Endothelial cell of umbilical vein (primary cell): ENCODE measurements around the gene WDFY3. TPM values are rescaled to one million over a fixed set of nuclear protein-coding genes. Genes with fewer than 3 reads are reported as not detected.

Experiments
- BruUV-seq: library from RNA; stranded (reverse); fragments of 400-500 nt; replicated peaks from 2 replicates; lab custom pipeline; 2021; lab: Mats Ljungman, UMichigan
- CTCF ChIA-PET: fragments of 300-600, 350-600 bp; sonication (Branson Sonifier 250); formaldehyde crosslinking; loops from one replicate; lab custom pipeline; 2021; ENCODE audit warnings: antibody characterized with exemption, inconsistent platforms; lab: Charles Lee
- POLR2A ChIA-PET: fragments of 300-600, 350-600 bp; sonication (Branson Sonifier 250); formaldehyde crosslinking; loops from one replicate; lab custom pipeline; 2021; ENCODE audit warnings: antibody characterized with exemption, inconsistent platforms; lab: Charles Lee
- DNase-seq: peaks from one replicate; pipeline ENCODE4 v3.0.0-alpha.2; 2011; ENCODE audit warnings: low read depth, low spot score
- FAIRE-seq: peaks from 2 replicates; lab custom pipeline; 2011; peaks lifted over from hg19 to GRCh38; lab: Jason Lieb, UNC
- H2AFZ ChIP-seq: 2 replicates; pipeline ENCODE4 v1.6.0; 2012; ENCODE audit warnings: low read depth, low read length, control low read depth, inconsistent platforms
- H3K27ac ChIP-seq: 2 replicates; pipeline ENCODE4 v1.5.1; 2011; ENCODE audit warnings: low read depth, mild to moderate bottlenecking, control low read depth, low read length, moderate library complexity; ENCODE audit not compliant: insufficient read depth
- H3K27me3 ChIP-seq, 2 experiments: 2 replicates each; pipeline versions ENCODE4 v1.6.0 to v1.6.1; 2011; ENCODE audit warnings: low read length in 2 of 2, mixed read lengths in 1 of 2; ENCODE audit not compliant: control insufficient read depth in 2 of 2, insufficient read depth in 2 of 2
- H3K36me3 ChIP-seq, 2 experiments: 2 replicates in 1 of 2; 3 replicates in 1 of 2; pipeline ENCODE4 v1.5.1; 2011; ENCODE audit warnings: low read length in 2 of 2, mild to moderate bottlenecking in 1 of 2, moderate library complexity in 1 of 2; ENCODE audit not compliant: control insufficient read depth in 2 of 2, insufficient read depth in 2 of 2; ENCODE audit errors: extremely low read depth in 1 of 2
- H3K4me1 ChIP-seq: 3 replicates; pipeline ENCODE4 v1.5.1; 2011; ENCODE audit warnings: mild to moderate bottlenecking, low read length; ENCODE audit not compliant: control insufficient read depth, insufficient read depth; ENCODE audit errors: extremely low read depth
- H3K4me2 ChIP-seq: 2 replicates; pipeline ENCODE4 v1.6.1; 2011; ENCODE audit warnings: low read length, control low read depth, mixed read lengths; ENCODE audit not compliant: insufficient read depth
- H3K4me3 ChIP-seq, 3 experiments: fragments of 200-600 bp in 1 of 3; sonication (generic), shearing (Covaris generic) in 1 of 3; replicated peaks in 1 of 3; 2 replicates each; pipeline ENCODE4 v1.5.1; 2011 to 2016; ENCODE audit warnings: control low read depth in 3 of 3, low read length in 3 of 3, mild to moderate bottlenecking in 2 of 3, inconsistent platforms in 1 of 3, low read depth in 1 of 3, moderate library complexity in 1 of 3; ENCODE audit not compliant: insufficient read depth in 1 of 3
- H3K79me2 ChIP-seq: 2 replicates; pipeline ENCODE4 v1.6.0; 2012; ENCODE audit warnings: low read length, inconsistent platforms; ENCODE audit not compliant: control insufficient read depth, insufficient read depth
- H3K9ac ChIP-seq: replicated peaks from 2 replicates; pipeline ENCODE3; 2011; ENCODE audit warnings: low read length, control low read depth; ENCODE audit not compliant: insufficient read depth; ENCODE audit errors: extremely low read depth
- H3K9me1 ChIP-seq: replicated peaks from 3 replicates; pipeline ENCODE4 v1.6.0; 2011; ENCODE audit warnings: mild to moderate bottlenecking, low read length; ENCODE audit not compliant: control insufficient read depth, insufficient read depth; ENCODE audit errors: extremely low read depth
- H3K9me3 ChIP-seq: replicated peaks from 2 replicates; pipeline ENCODE4 v1.5.1; 2012; ENCODE audit warnings: low read length, inconsistent platforms; ENCODE audit not compliant: control insufficient read depth, insufficient read depth
- H4K20me1 ChIP-seq: replicated peaks from 2 replicates; pipeline ENCODE3; 2011; ENCODE audit warnings: mild to moderate bottlenecking, low read length; ENCODE audit not compliant: control insufficient read depth, insufficient read depth; ENCODE audit errors: extremely low read depth
- EZH2 ChIP-seq: IDR thresholded peaks from 2 replicates; pipeline ENCODE4 v1.6.1; 2012; ENCODE audit warnings: borderline replicate concordance, low read depth, mild to moderate bottlenecking, moderate library complexity, low read length, inconsistent platforms; ENCODE audit not compliant: severe bottlenecking
- FOS ChIP-seq: IDR thresholded peaks from 2 replicates; pipeline ENCODE4 v1.6.1; 2011; ENCODE audit warnings: mild to moderate bottlenecking, low read length, moderate library complexity, borderline replicate concordance; ENCODE audit not compliant: insufficient read depth
- GATA2 ChIP-seq: IDR thresholded peaks from 2 replicates; pipeline ENCODE4 v1.7.0; 2011; ENCODE audit warnings: low read depth, mild to moderate bottlenecking, moderate library complexity, mixed read lengths, low read length; ENCODE audit not compliant: insufficient read length, insufficient read depth
- JUN ChIP-seq: IDR thresholded peaks from 2 replicates; pipeline ENCODE4 v1.6.1; 2011; ENCODE audit warnings: borderline replicate concordance, low read depth; ENCODE audit not compliant: insufficient read length, insufficient read depth
- MAX ChIP-seq: IDR thresholded peaks from 2 replicates; pipeline ENCODE4 v1.6.1; 2011; ENCODE audit not compliant: insufficient read depth, insufficient read length
- MYC ChIP-seq: IDR thresholded peaks from one replicate; pipeline ENCODE4 v1.6.1; 2011; ENCODE audit warnings: mild to moderate bottlenecking, low read depth, low read length
- POLR2A ChIP-seq: IDR thresholded peaks from 2 replicates; pipeline ENCODE4 v1.6.1; 2012; ENCODE audit warnings: low read depth, mild to moderate bottlenecking, control low read depth, low read length
- POLR2AphosphoS5 ChIP-seq: IDR thresholded peaks from 2 replicates; pipeline ENCODE4 v1.6.1; 2012; ENCODE audit warnings: low read depth, mild to moderate bottlenecking, control low read depth, low read length, moderate library complexity; ENCODE audit not compliant: insufficient read depth
- dilution Hi-C: fragments of 300-500 bp; cut with MboI; formaldehyde crosslinking; loops from one replicate; pipeline ENCODE4 v1.15.0; 2019; ENCODE audit warnings: low sequenced_read_pairs; ENCODE audit not compliant: extremely low pct_ligation_motif_present
- intact Hi-C: fragments of 100-400 bp; cut with micrococcal nuclease; formaldehyde crosslinking; loops from one replicate; pipeline ENCODE4 v1.10.0; 2022
- polyA plus RNA-seq, 4 experiments: library from polyadenylated mRNA; depleted of rRNA in 3 of 4; stranded (reverse) in 3 of 4; unstranded in 1 of 4; fragments of >200 nt; gene quantifications; 2 replicates each; pipeline versions ENCODE4 v1.2.1 to v1.2.3, GENCODE V29; 2011 to 2012; ENCODE audit warnings: missing spikeins in 1 of 4
- total RNA-seq: library from RNA; stranded (reverse); gene quantifications from 2 replicates; pipeline ENCODE4 v1.2.3, GENCODE V29; 2021
- TF ChIP-seq, protein P1 (sequence below), 2 donors: IDR thresholded peaks; 1 replicate in 1 of 2; 2 replicates in 1 of 2; pipeline ENCODE4 v1.5.1; 2011; ENCODE audit warnings: low read length in 2 of 2, mild to moderate bottlenecking in 2 of 2, moderate library complexity in 2 of 2, control low read depth in 1 of 2, inconsistent platforms in 1 of 2, low read depth in 1 of 2; ENCODE audit not compliant: insufficient read depth in 1 of 2; ENCODE audit errors: extremely low read depth in 1 of 2

WDFY3 gene
- total and polyA plus RNA-seq, 2 donors (not counting 3 experiments of a cell fraction or from before 2014, with no cell fraction given), result 37.0 to 113 TPM

- Histone ChIP-seq H3K4me2 (peak overlapping the region; percentile 1), H4K20me1 (no peaks in the 10 kb centered on the region), H3K79me2 (peaks cover 87% of the 10 kb centered on the region), H3K9me3 (no peaks in the 10 kb centered on the region), H3K27me3 (no peaks in the 10 kb centered on the region), H2AFZ (no peak overlapping the region), H3K36me3 (peaks cover 3 to 7% of the 10 kb centered on the region in 2 experiments), H3K9ac (no peak overlapping the region), H3K9me1 (no peaks in the 10 kb centered on the region), H3K27ac (no peak overlapping the region), H3K4me3 (no peak overlapping the region), H3K4me1 (peaks cover 25% of the 10 kb centered on the region)
- CTCF ChIA-PET, result interaction anchor here (0.7 kb wide), 1 partner anchor 21 kb away, joined by 3 read pairs; no protein-coding TSS in a partner anchor
- BruUV-seq, result no TSS peak
- TF ChIP-seq FOS, result no peak
- DNase-seq, result no peak
- POLR2A ChIA-PET, result no interaction called here
- intact Hi-C loops (loop anchor here (2.0 kb wide), 1 partner anchor 14 kb away; no protein-coding TSS in a partner anchor), dilution Hi-C loops (no loop called here)
- FAIRE-seq, result no peak
Measured at GRCh38 chr4:84856468-84857049, 109.9 kb downstream of the WDFY3 start.

- no peaks in the 10 kb centered on the region for H3K9me1 ChIP-seq
- ChIA-PET CTCF (no interaction called here), POLR2A (no interaction called here)
- DNase-seq, result no peak
- H3K4me3 ChIP-seq, result no peak overlapping the region
- intact Hi-C loops (loop anchor here (2.0 kb wide), 1 partner anchor 15 kb away; no protein-coding TSS in a partner anchor), dilution Hi-C loops (no loop called here)
- no peak overlapping the region for H3K4me2 ChIP-seq
- no peaks in the 10 kb centered on the region for H4K20me1 ChIP-seq
- H3K9ac ChIP-seq, result no peak overlapping the region
- FAIRE-seq, result no peak
- no peaks in the 10 kb centered on the region for H3K27me3 ChIP-seq
- no peaks in the 10 kb centered on the region for H3K9me3 ChIP-seq
- BruUV-seq, result no TSS peak
- no peak for TF ChIP-seq MYC
- no peak for TF ChIP-seq EZH2
- TF ChIP-seq MAX, result no peak
- TF ChIP-seq GATA2, result no peak
- TF ChIP-seq POLR2A, result no peak
- no peak for TF ChIP-seq POLR2AphosphoS5
- TF ChIP-seq, protein P1, sequence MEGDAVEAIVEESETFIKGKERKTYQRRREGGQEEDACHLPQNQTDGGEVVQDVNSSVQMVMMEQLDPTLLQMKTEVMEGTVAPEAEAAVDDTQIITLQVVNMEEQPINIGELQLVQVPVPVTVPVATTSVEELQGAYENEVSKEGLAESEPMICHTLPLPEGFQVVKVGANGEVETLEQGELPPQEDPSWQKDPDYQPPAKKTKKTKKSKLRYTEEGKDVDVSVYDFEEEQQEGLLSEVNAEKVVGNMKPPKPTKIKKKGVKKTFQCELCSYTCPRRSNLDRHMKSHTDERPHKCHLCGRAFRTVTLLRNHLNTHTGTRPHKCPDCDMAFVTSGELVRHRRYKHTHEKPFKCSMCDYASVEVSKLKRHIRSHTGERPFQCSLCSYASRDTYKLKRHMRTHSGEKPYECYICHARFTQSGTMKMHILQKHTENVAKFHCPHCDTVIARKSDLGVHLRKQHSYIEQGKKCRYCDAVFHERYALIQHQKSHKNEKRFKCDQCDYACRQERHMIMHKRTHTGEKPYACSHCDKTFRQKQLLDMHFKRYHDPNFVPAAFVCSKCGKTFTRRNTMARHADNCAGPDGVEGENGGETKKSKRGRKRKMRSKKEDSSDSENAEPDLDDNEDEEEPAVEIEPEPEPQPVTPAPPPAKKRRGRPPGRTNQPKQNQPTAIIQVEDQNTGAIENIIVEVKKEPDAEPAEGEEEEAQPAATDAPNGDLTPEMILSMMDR (IDR thresholded peaks at IDR 0.05; ENCODE audit: extremely low read depth in 1 of 2, insufficient read depth in 1 of 2, low read depth in 1 of 2, low read length in 2 of 2), result no peak
- TF ChIP-seq FOS, result no peak
- no peak for TF ChIP-seq JUN
- H3K79me2 ChIP-seq, result peaks cover 88% of the 10 kb centered on the region
- H3K4me1 ChIP-seq, result peaks cover 25% of the 10 kb centered on the region
- no peak overlapping the region for H3K27ac ChIP-seq
- H3K36me3 ChIP-seq, result peaks cover 3 to 7% of the 10 kb centered on the region in 2 experiments
- H2AFZ ChIP-seq, result no peak overlapping the region
Measured at GRCh38 chr4:84855774-84856173, 110.7 kb downstream of the WDFY3 start.
